Panc1 (cell line): Measurements from ENCODE around the gene ACIN1. TPM values are rescaled to one million over a fixed set of nuclear protein-coding genes. Genes with fewer than 3 reads are reported as not detected.
A peak's percentile ranks its signal among the peaks of the same experiment; 100 is the strongest.

Experiments used
- ATAC-seq: fragments of 200-7000 bp; cut with Tn5 transposase; 2 replicates; pipeline ENCODE4 v1.9.1; 2020; ENCODE audit warnings: mild to moderate bottlenecking, moderate library complexity
- BruUV-seq: library from RNA; stranded (reverse); fragments of 400-500 nt; replicated peaks from 2 replicates; lab custom pipeline; 2021; lab: Mats Ljungman, UMichigan
- CTCF ChIA-PET: fragments of 300-600 bp; sonication (Branson Sonifier 250); formaldehyde crosslinking; loops from one replicate; lab custom pipeline; 2022; ENCODE audit warnings: antibody characterized with exemption; lab: Charles Lee
- POLR2A ChIA-PET: fragments of 300-600 bp; sonication (Branson Sonifier 250); formaldehyde crosslinking; loops from one replicate; lab custom pipeline; 2022; ENCODE audit warnings: antibody characterized with exemption; lab: Charles Lee
- DNase-seq: peaks from one replicate; pipeline ENCODE4 v3.0.0-alpha.2; 2010; ENCODE audit warnings: low read depth, low spot score
- H3K27ac ChIP-seq: 2 replicates; pipeline ENCODE4 v1.5.1; 2011; ENCODE audit warnings: mild to moderate bottlenecking, low read length, inconsistent platforms
- H3K27me3 ChIP-seq: fragments of 200-500 bp; sonication (Bioruptor generic); 2 replicates; pipeline ENCODE4 v1.6.0; 2014; ENCODE audit warnings: low read length, inconsistent platforms; ENCODE audit not compliant: control insufficient read depth, insufficient read depth
- H3K36me3 ChIP-seq: fragments of 200-500 bp; sonication (Bioruptor generic); 2 replicates; pipeline ENCODE4 v1.5.1; 2014; ENCODE audit warnings: inconsistent platforms, mild to moderate bottlenecking, low read length, moderate library complexity; ENCODE audit not compliant: control insufficient read depth, insufficient read depth
- H3K4me1 ChIP-seq: 2 replicates; pipeline ENCODE4 v1.5.1; 2011; ENCODE audit warnings: inconsistent platforms, mild to moderate bottlenecking, low read length, moderate library complexity; ENCODE audit not compliant: control insufficient read depth, insufficient read depth
- H3K4me3 ChIP-seq, 2 experiments: 2 replicates each; pipeline ENCODE4 v1.5.1; 2011 to 2012; ENCODE audit warnings: low read depth in 2 of 2, low read length in 2 of 2, mild to moderate bottlenecking in 2 of 2, inconsistent platforms in 1 of 2, moderate library complexity in 1 of 2
- H3K9me3 ChIP-seq: fragments of 200-500 bp; sonication (Bioruptor generic); 2 replicates; pipeline ENCODE4 v1.5.1; 2014; ENCODE audit warnings: low read depth, mild to moderate bottlenecking, inconsistent platforms, low read length, moderate library complexity; ENCODE audit not compliant: control insufficient read depth, insufficient read depth
- CTCF ChIP-seq: fragments of 450-650 bp; IDR thresholded peaks from 2 replicates; pipeline ENCODE4 v1.5.1; 2017; ENCODE audit warnings: mild to moderate bottlenecking
- POLR2AphosphoS5 ChIP-seq: IDR thresholded peaks from 2 replicates; pipeline ENCODE4 v1.6.1; 2012; ENCODE audit warnings: mild to moderate bottlenecking, low read depth, low read length, moderate library complexity
- REST ChIP-seq, 2 experiments: IDR thresholded peaks; 2 replicates each; pipeline ENCODE4 v1.6.1; 2011 to 2012; ENCODE audit warnings: low read depth in 2 of 2, control low read depth in 1 of 2, low read length in 1 of 2, mild to moderate bottlenecking in 1 of 2, moderate library complexity in 1 of 2; ENCODE audit not compliant: insufficient read depth in 1 of 2
- SIN3A ChIP-seq: IDR thresholded peaks from 2 replicates; pipeline ENCODE4 v1.6.1; 2012; ENCODE audit warnings: low read depth, mild to moderate bottlenecking, low read length, moderate library complexity, borderline replicate concordance; ENCODE audit not compliant: insufficient read depth
- TCF7L2 ChIP-seq: IDR thresholded peaks from 2 replicates; pipeline ENCODE4 v1.6.1; 2011; ENCODE audit warnings: mild to moderate bottlenecking, low read depth, low read length, inconsistent platforms
- in situ Hi-C: cut with HindIII; loops from 2 replicates; pipeline ENCODE4 v1.10.0; 2016; ENCODE audit warnings: low sequenced_read_pairs, low pct_unique_long_range_greater_than_20kb
- intact Hi-C: fragments of 100-400 bp; cut with micrococcal nuclease; formaldehyde crosslinking; loops from one replicate; pipeline ENCODE4 v1.10.0; 2022; ENCODE audit not compliant: unreplicated experiment
- total RNA-seq: library from RNA; stranded (reverse); gene quantifications from one replicate; pipeline ENCODE4 v1.2.1, GENCODE V29; 2021; ENCODE audit not compliant: unreplicated experiment

The ACIN1 gene
- total RNA-seq, 1 experiment from 2014 or later: 162 TPM

- H3K27me3 ChIP-seq: no peaks in the 10 kb centered on the region
- H3K36me3 ChIP-seq: no peaks in the 10 kb centered on the region
- intact Hi-C loops (no loop called here), in situ Hi-C loops (no loop called here)
- H3K4me1 ChIP-seq: peaks cover 3% of the 10 kb centered on the region
- CTCF ChIA-PET: interaction anchor here (1.0 to 2.6 kb wide), 2 partner anchors 68 kb away, joined by 3 to 12 read pairs; no protein-coding TSS in a partner anchor
- DNase-seq (no peak), ATAC-seq (no peak)
- H3K9me3 ChIP-seq: no peaks in the 10 kb centered on the region
- POLR2A ChIA-PET: no interaction called here
- no peak overlapping the region for H3K4me3 ChIP-seq
- H3K27ac ChIP-seq: no peak overlapping the region
- TF ChIP-seq SIN3A: no peak
- TF ChIP-seq POLR2AphosphoS5: no peak
- peak; percentile 46 for TF ChIP-seq CTCF
- no peak for TF ChIP-seq REST (IDR thresholded peaks at IDR 0.05; ENCODE audit: insufficient read depth in 1 of 2, low read depth in 2 of 2, low read length in 1 of 2)
- no peak for TF ChIP-seq TCF7L2
- BruUV-seq: no TSS peak
Observed at GRCh38 chr14:23054000-23054811, 40.7 kb downstream of the ACIN1 start.

- in situ Hi-C loops (no loop called here), intact Hi-C loops (no loop called here)
- CTCF ChIA-PET: interaction anchor here (1.0 kb wide), 1 partner anchor 67 kb away, joined by 3 read pairs; no protein-coding TSS in a partner anchor
- Histone ChIP-seq H3K9me3 (no peaks in the 10 kb centered on the region), H3K27ac (no peak overlapping the region), H3K4me1 (peaks cover 3% of the 10 kb centered on the region), H3K27me3 (no peaks in the 10 kb centered on the region), H3K4me3 (no peak overlapping the region), H3K36me3 (no peaks in the 10 kb centered on the region)
- no TSS peak for BruUV-seq
- POLR2A ChIA-PET: no interaction called here
- ATAC-seq (no peak), DNase-seq (no peak)
- TF ChIP-seq SIN3A: no peak
- no peak for TF ChIP-seq REST (IDR thresholded peaks at IDR 0.05; ENCODE audit: insufficient read depth in 1 of 2, low read depth in 2 of 2, low read length in 1 of 2)
- TF ChIP-seq CTCF: no peak
- TF ChIP-seq POLR2AphosphoS5: no peak
- no peak for TF ChIP-seq TCF7L2
Observed at GRCh38 chr14:23053426-23053825, 41.5 kb downstream of the ACIN1 start.
